ENCODE results near the gene RNF227.
A peak's percentile ranks its signal among the peaks of the same experiment; 100 is the strongest.

Gene RNF227

GRCh38 chr17:7929158-7930023, 13.3 kb upstream of the RNF227 start, which contains the start of gene KCNAB3:
TSS of gene KCNAB3 (minus strand) at chr17:7929856. CDS start at chr17:7929435, 421 bp downstream.
- DNase-seq: peak; percentile 51

GRCh38 chr17:7927596-7927995, 11.5 kb upstream of the RNF227 start:
- no peak for DNase-seq

- DNase-seq: peak; percentile 74
Measured at GRCh38 chr17:7922845-7923628, 6.9 kb upstream of the RNF227 start.

- no peak for DNase-seq
Measured at GRCh38 chr17:7922269-7922844, 6.3 kb upstream of the RNF227 start.

GRCh38 chr17:7916808-7917207, 719 bp upstream of the RNF227 start:
- DNase-seq: no peak

GRCh38 chr17:7916385-7916682, 245 bp upstream of the RNF227 start:
- DNase-seq: no peak

- no peak for DNase-seq
Measured at GRCh38 chr17:7915179-7915610, 894 bp downstream of the RNF227 start.

- DNase-seq: no peak
Measured at GRCh38 chr17:7912927-7913524, 3.1 kb downstream of the RNF227 start.

- no peak for DNase-seq
Measured at GRCh38 chr17:7911116-7911515, 5.0 kb downstream of the RNF227 start.

- no peak for DNase-seq
Measured at GRCh38 chr17:7910711-7911110, 5.4 kb downstream of the RNF227 start.

- DNase-seq: no peak
Measured at GRCh38 chr17:7910281-7910680, 5.8 kb downstream of the RNF227 start.

- DNase-seq: no peak
Measured at GRCh38 chr17:7909089-7909488, 7.0 kb downstream of the RNF227 start.

GRCh38 chr17:7903154-7904103, 12.7 kb downstream of the RNF227 start:
- no peak for DNase-seq

GRCh38 chr17:7897773-7898172, 18.3 kb downstream of the RNF227 start:
- no peak for DNase-seq

- no peak for DNase-seq
Measured at GRCh38 chr17:7897090-7897489, 19.0 kb downstream of the RNF227 start.

GRCh38 chr17:7894866-7895265, 21.2 kb downstream of the RNF227 start:
- DNase-seq: no peak

- DNase-seq: no peak
Measured at GRCh38 chr17:7894226-7894625, 21.9 kb downstream of the RNF227 start.

GRCh38 chr17:7893187-7893880, 22.8 kb downstream of the RNF227 start:
- no peak for DNase-seq

GRCh38 chr17:7889166-7889955, 26.7 kb downstream of the RNF227 start:
- DNase-seq: peak; percentile 20

GRCh38 chr17:7888184-7888920, 27.7 kb downstream of the RNF227 start, which contains the start of gene CHD3:
TSS of gene CHD3 (plus strand) at chr17:7888789. CDS start at chr17:7889001, 212 bp downstream.
- DNase-seq: peak; percentile 41

Measured in activated effector memory CD4-positive, alpha-beta T cell treated with Interleukin-2 at 50 U/mL for 16 hours (primary cell).